ENCODE data around the gene LDLRAD2.

The LDLRAD2 gene

DNA sequence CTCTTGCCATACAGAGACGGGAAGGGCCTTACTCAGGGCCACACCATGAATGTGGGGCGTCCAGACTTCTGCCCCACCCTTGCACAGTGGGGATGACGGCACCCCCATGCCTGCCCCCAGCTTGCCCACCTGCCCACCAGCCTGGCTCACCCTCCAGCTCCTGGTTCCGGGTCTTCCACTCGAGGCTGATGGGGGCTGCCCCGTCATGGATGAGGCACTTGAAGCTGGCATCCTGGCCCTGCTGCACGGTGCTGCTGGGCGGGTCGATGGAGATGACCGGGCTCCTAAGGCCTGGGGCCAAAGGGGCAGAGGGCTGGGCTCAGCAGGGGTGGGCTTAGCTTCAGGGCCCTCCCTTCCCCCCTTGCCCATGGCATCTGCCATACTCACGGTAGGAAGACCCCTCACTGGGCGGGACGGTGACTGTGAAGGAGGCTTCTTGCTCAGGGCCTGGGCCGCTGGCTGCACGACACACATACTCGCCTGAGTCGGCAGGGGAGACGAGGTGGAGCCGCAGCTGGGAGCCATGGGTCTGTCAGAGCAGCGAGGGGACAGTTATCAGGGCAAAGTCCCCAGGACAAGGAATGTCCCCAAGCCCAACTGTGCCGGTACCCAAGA, 29.9 kb downstream of the LDLRAD2 start:
- no peak for DNase-seq (ENCODE audit: low spot score)

DNA sequence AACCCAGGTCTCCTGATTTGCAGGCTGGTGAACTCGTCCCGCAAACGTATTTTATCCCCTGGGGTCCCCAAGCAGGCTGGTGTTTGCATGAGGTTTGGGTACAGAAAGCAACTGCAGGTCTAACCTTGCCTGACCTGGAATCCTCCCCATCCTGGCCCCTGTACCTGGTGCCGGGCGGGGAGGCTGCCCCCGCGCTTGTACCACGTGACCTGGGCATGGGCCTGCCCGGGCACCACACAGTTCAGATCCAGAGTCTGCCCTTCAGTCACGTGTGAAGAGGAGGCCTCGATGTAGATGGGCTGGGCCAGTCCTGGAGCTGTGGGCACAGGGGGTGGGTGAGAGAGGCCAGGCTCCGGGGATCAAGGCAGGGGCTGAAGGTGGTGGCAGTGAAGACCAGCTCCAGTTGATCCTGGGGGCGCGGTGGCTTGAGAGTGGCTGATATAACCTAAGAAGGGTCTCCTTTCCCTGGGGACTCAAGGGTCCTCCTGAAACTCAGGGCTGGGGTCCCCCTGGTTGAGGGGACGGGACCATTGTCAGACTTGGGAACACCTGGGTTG, 30.6 kb downstream of the LDLRAD2 start:
- TF ChIP-seq, protein P1, sequence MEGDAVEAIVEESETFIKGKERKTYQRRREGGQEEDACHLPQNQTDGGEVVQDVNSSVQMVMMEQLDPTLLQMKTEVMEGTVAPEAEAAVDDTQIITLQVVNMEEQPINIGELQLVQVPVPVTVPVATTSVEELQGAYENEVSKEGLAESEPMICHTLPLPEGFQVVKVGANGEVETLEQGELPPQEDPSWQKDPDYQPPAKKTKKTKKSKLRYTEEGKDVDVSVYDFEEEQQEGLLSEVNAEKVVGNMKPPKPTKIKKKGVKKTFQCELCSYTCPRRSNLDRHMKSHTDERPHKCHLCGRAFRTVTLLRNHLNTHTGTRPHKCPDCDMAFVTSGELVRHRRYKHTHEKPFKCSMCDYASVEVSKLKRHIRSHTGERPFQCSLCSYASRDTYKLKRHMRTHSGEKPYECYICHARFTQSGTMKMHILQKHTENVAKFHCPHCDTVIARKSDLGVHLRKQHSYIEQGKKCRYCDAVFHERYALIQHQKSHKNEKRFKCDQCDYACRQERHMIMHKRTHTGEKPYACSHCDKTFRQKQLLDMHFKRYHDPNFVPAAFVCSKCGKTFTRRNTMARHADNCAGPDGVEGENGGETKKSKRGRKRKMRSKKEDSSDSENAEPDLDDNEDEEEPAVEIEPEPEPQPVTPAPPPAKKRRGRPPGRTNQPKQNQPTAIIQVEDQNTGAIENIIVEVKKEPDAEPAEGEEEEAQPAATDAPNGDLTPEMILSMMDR (IDR thresholded peaks at IDR 0.05; ENCODE audit: borderline replicate concordance, control extremely low read depth, extremely low read depth, insufficient read depth, missing control alignments), result no peak
- no peak for DNase-seq (ENCODE audit: low spot score)
- in situ Hi-C loops (cut with MboI; ENCODE audit: low sequenced_read_pairs, unreplicated experiment), result no loop called here

More for the DNA sequence above, 29.9 kb downstream of the LDLRAD2 start:
- TF ChIP-seq, protein P1 (IDR thresholded peaks at IDR 0.05; ENCODE audit: borderline replicate concordance, control extremely low read depth, extremely low read depth, insufficient read depth, missing control alignments), result no peak
- in situ Hi-C loops (cut with MboI; ENCODE audit: low sequenced_read_pairs, unreplicated experiment), result no loop called here

DNA sequence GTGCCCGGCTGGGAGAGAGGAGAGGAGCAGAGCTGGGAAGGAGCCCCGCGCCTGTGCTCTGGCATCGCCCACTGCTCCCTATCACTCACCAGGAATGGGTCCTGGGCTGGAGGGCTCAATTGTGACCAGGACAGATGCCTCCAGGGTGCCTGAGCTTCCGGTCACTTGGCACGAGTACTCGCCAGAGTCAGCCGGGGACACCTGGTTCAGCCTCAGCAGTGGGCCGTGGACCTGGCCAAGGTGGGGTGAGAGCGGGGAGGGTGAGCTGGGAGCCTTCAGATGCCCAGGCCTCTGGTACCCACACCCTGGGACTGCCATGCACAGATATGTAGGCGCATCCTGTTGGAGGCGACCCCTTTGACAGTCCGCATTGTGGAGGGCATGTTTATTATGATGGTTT, 31.1 kb downstream of the LDLRAD2 start:
- TF ChIP-seq, protein P1 (IDR thresholded peaks at IDR 0.05; ENCODE audit: borderline replicate concordance, control extremely low read depth, extremely low read depth, insufficient read depth, missing control alignments), result no peak
- no peak for DNase-seq (ENCODE audit: low spot score)
- in situ Hi-C loops (cut with MboI; ENCODE audit: low sequenced_read_pairs, unreplicated experiment), result no loop called here

DNA sequence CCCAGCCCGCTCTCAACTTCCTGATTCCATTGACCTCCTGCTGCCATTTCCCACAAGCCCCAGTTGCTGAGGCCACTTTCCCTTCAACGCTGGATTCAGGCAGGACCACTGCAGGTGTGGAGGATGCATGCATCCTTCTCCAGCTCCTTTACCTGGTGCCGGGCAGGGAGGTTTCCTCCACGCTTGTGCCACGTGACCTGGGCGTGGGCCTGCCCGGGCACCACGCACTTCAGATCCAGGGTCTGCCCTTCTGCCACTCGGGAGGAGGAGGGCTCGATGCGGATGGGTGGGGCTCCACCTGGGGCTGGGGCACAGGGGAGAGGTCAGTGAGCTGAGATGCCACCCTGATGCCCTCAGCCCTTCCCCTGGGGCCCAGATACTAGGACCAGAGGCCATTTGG, 31.9 kb downstream of the LDLRAD2 start:
- TF ChIP-seq, protein P1 (IDR thresholded peaks at IDR 0.05; ENCODE audit: borderline replicate concordance, control extremely low read depth, extremely low read depth, insufficient read depth, missing control alignments), result no peak
- in situ Hi-C loops (cut with MboI; ENCODE audit: low sequenced_read_pairs, unreplicated experiment), result no loop called here
- DNase-seq (ENCODE audit: low spot score), result no peak

DNA sequence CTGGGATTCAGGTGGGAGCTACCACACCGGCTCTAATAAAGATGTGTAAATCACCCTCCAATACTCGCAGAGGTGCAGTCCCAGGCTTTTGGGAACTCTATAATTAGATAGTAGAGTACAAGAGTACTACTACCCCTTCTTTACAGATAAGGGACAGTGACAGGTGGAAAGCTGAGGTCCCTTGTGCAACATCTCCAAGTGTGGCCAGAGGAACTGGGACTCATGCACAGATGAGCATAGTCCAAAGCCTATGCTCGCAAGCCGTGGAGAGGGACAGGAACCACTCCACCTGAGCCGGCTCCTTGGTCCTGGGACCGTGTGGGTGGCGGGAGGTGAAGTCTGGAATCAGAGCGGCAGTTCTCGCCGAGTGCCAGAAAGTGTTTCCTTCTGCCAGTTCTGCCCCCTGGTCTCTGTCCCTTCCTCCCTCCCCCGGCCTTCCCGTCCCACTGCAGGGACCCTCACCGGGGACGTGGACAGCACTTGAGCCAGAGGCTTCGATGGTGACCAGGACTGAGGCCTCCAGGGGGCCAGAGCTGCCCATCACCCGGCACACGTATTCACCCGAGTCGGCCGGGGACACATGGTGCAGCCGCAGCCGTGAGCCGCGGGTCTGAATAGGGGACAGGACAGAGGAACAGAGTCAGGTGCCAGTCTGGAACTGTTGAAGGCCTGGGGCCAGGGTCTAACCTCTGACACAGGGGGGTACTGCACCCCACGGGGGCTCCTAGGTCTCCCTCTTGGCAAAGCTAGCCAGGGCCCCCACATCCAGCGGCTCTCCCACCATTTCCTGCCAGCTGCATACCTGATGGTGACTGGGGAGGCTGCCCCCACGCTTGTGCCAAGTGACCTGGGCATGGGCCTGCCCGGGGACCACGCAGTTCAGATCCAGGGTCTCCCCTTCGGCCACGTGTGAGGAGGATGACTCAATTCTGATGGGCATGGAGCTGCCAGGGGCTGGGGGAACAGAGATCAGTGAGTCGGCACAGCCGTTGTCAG, 33.9 kb downstream of the LDLRAD2 start:
- TF ChIP-seq, protein P1 (IDR thresholded peaks at IDR 0.05; ENCODE audit: borderline replicate concordance, control extremely low read depth, extremely low read depth, insufficient read depth, missing control alignments), result no peak
- in situ Hi-C loops (cut with MboI; ENCODE audit: low sequenced_read_pairs, unreplicated experiment), result no loop called here
- DNase-seq (ENCODE audit: low spot score), result no peak

Measured in GM13976 (cell line).